ENCODE measurements around the gene COL19A1.

COL19A1 gene

DNA sequence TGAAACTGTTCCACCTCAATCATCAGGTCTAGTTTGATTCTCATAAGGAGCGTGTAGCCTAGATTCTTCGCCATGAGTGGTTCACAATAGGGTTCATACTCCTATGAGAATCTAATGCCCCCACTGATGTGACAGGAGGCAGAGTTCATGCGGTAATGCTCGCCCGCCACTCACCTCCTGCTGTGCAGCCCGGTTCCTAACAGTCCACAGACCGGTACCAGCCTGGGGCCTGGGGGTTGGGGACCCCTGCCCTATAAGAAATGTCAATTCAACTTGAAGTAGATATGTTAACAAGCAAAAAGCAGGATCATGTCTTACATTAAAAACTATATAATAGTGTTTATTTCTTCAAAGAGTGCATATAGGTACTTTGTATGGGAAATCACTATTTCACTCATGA lies 216.5 kb downstream of the COL19A1 start:
- Histone ChIP-seq H3K4me3 (ENCODE audit: low read depth, low read length) (no peak overlapping the region), H3K27me3 (ENCODE audit: control insufficient read depth, insufficient read depth, low read length) (no peaks in the 10 kb centered on the region), H3K27ac (no peak overlapping the region), H2AFZ (no peak overlapping the region), H3K4me2 (ENCODE audit: low read length) (no peak overlapping the region), H3K9ac (no peak overlapping the region), H3K4me1 (no peaks in the 10 kb centered on the region), H3K36me3 (ENCODE audit: control insufficient read depth, insufficient read depth, low read length) (no peaks in the 10 kb centered on the region), H3K79me2 (no peaks in the 10 kb centered on the region), H3K9me3 (ENCODE audit: control insufficient read depth, low read length) (no peaks in the 10 kb centered on the region)
- TF ChIP-seq, protein P1, sequence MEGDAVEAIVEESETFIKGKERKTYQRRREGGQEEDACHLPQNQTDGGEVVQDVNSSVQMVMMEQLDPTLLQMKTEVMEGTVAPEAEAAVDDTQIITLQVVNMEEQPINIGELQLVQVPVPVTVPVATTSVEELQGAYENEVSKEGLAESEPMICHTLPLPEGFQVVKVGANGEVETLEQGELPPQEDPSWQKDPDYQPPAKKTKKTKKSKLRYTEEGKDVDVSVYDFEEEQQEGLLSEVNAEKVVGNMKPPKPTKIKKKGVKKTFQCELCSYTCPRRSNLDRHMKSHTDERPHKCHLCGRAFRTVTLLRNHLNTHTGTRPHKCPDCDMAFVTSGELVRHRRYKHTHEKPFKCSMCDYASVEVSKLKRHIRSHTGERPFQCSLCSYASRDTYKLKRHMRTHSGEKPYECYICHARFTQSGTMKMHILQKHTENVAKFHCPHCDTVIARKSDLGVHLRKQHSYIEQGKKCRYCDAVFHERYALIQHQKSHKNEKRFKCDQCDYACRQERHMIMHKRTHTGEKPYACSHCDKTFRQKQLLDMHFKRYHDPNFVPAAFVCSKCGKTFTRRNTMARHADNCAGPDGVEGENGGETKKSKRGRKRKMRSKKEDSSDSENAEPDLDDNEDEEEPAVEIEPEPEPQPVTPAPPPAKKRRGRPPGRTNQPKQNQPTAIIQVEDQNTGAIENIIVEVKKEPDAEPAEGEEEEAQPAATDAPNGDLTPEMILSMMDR (IDR thresholded peaks at IDR 0.05): no peak

DNA sequence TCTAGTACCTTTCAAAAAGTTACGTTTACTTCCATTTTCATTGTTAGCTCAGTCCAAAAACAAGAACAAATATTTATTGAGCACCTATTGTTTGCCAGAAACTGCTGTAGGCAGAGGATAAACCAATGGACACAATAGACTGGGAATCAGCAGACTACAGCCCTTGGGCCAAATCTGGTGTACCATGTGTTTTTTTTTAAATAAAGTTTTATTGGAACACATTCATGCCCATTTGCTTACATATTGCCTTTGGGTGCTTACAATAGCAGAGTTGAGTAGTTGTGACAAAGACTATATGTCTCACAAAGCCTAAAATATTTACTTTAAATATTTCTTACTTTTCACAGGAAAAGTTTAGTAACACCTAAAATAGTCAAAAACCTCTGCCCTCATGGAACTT lies 220.4 kb downstream of the COL19A1 start:
- Histone ChIP-seq H3K4me1 (no peaks in the 10 kb centered on the region), H3K9ac (no peak overlapping the region), H3K36me3 (ENCODE audit: control insufficient read depth, insufficient read depth, low read length) (no peaks in the 10 kb centered on the region), H3K4me2 (ENCODE audit: low read length) (no peak overlapping the region), H3K27me3 (ENCODE audit: control insufficient read depth, insufficient read depth, low read length) (no peaks in the 10 kb centered on the region), H3K4me3 (ENCODE audit: low read depth, low read length) (no peak overlapping the region), H3K79me2 (no peaks in the 10 kb centered on the region), H2AFZ (no peak overlapping the region), H3K27ac (no peak overlapping the region), H3K9me3 (ENCODE audit: control insufficient read depth, low read length) (no peaks in the 10 kb centered on the region)
- TF ChIP-seq, protein P1 (IDR thresholded peaks at IDR 0.05): no peak

DNA sequence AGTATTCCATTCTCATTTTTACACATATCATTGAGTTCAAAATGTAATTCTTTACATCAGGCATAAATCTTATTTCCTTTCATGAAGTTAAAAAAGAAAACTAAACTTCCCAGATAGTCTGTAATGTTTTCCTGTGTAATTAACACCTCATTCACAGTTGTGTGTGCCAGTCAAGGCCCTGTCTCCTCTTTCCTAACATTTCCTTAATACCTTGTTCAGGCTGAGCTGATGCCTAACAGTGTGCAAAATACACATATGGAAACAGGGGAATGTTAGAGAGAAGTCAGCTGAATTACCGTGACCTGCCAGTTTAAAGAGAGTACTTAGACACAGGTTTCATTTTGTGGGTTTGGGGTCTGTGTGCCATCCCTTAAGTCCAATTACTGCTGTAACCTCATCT lies 227.8 kb downstream of the COL19A1 start:
- H3K9me3 ChIP-seq (ENCODE audit: control insufficient read depth, low read length): no peaks in the 10 kb centered on the region
- no peak overlapping the region for H3K4me2 ChIP-seq (ENCODE audit: low read length)
- TF ChIP-seq, protein P1 (IDR thresholded peaks at IDR 0.05): no peak
- H3K4me1 ChIP-seq: no peaks in the 10 kb centered on the region
- H3K36me3 ChIP-seq (ENCODE audit: control insufficient read depth, insufficient read depth, low read length): no peaks in the 10 kb centered on the region
- H3K9ac ChIP-seq: no peak overlapping the region
- H3K27me3 ChIP-seq (ENCODE audit: control insufficient read depth, insufficient read depth, low read length): no peaks in the 10 kb centered on the region
- no peaks in the 10 kb centered on the region for H3K79me2 ChIP-seq
- no peak overlapping the region for H2AFZ ChIP-seq
- no peak overlapping the region for H3K4me3 ChIP-seq (ENCODE audit: low read depth, low read length)
- no peak overlapping the region for H3K27ac ChIP-seq

DNA sequence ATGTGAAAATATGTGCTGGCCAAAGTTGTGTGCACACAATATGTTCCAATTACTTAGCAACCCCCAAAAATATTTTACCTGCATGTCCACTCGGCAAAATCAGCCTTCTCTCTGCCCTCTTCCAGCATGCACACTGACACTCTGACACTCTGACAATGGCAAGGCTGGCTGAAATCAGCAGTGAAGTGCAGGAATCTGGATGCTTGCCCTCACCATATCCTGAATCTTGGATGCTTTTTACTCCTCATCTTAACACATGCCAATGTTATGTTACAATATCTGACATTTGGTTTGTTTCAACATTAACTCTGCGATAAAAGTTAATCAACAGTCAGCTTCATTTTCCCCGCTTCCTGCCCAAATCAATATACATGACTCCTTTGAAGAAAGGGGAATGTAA lies 233.4 kb downstream of the COL19A1 start:
- Histone ChIP-seq H3K79me2 (no peaks in the 10 kb centered on the region), H3K27me3 (ENCODE audit: control insufficient read depth, insufficient read depth, low read length) (no peaks in the 10 kb centered on the region), H3K27ac (no peak overlapping the region), H3K36me3 (ENCODE audit: control insufficient read depth, insufficient read depth, low read length) (no peaks in the 10 kb centered on the region), H3K4me1 (no peaks in the 10 kb centered on the region), H2AFZ (no peak overlapping the region), H3K9me3 (ENCODE audit: control insufficient read depth, low read length) (no peaks in the 10 kb centered on the region), H3K9ac (no peak overlapping the region), H3K4me3 (ENCODE audit: low read depth, low read length) (no peak overlapping the region), H3K4me2 (ENCODE audit: low read length) (no peak overlapping the region)
- TF ChIP-seq, protein P1 (IDR thresholded peaks at IDR 0.05): no peak

DNA sequence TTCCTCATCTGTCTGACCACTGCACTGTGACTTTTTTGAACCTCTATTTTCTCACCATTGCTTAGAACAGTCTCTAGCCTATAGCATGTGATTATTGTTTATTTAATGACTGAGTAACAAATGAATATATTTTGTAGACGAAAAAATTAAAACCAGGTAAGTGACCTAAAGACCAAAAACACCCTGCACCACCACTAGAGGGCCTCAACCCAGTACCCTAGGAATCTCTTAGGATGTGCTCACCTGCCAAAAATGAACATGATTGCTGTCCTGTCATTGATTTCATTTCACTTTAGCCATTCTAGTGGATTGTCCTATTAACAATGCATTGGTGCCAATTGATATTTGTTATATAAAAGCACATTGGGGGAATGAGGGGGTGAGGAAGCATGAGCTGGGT lies 237.4 kb downstream of the COL19A1 start:
- Histone ChIP-seq H2AFZ (no peak overlapping the region), H3K27ac (no peak overlapping the region), H3K4me3 (ENCODE audit: low read depth, low read length) (no peak overlapping the region), H3K79me2 (no peaks in the 10 kb centered on the region), H3K36me3 (ENCODE audit: control insufficient read depth, insufficient read depth, low read length) (no peaks in the 10 kb centered on the region), H3K9ac (no peak overlapping the region), H3K4me1 (no peaks in the 10 kb centered on the region), H3K9me3 (ENCODE audit: control insufficient read depth, low read length) (no peaks in the 10 kb centered on the region), H3K27me3 (ENCODE audit: control insufficient read depth, insufficient read depth, low read length) (no peaks in the 10 kb centered on the region), H3K4me2 (ENCODE audit: low read length) (no peak overlapping the region)
- TF ChIP-seq, protein P1 (IDR thresholded peaks at IDR 0.05): peak; percentile 36

All from parathyroid adenoma (tissue), 2 donors.